HG03280 (cell line): Measurements from ENCODE around the gene BUD31.
A peak's percentile ranks its signal among the peaks of the same experiment; 100 is the strongest.
"Not testable (repeated sequence)": the region's sequence is repeated elsewhere in the genome, so short reads cannot be mapped to it uniquely, and the experiment has no call there.

Experiments
- ATAC-seq: cut with Tn5 transposase; IDR thresholded peaks from one replicate; pipeline ENCODE4 v1.9.1; 2021; ENCODE audit warnings: mild to moderate bottlenecking, moderate library complexity; ENCODE audit not compliant: unreplicated experiment

The BUD31 gene

DNA sequence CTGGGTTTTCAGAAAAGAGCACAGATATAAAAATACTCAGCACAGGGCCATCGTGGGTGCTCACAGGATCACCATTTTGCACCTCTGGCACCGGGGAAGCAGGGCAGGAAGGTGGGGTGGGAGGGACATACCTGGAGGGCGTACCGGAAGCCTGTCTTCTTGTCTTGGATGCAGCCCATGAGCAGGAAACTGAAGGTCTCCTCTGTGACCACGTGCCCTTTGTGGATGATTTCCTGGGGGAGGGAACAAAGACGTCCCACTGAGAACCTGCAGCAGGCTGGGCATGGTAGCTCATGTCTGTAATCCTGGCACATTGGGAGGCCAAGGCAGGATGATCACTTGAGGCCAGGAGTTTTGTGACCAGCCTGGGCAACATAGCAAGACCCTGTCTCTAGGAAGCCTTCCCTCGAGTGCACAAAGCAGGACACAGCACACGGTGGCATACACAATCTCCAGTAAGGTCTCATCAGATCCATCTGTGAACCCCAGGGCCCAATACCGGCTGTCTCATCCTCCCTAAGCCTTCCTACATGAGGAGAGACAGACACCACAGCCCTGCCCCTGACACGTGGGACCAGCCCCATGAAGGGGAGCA lies 20.3 kb downstream of the BUD31 start:
- no peak for ATAC-seq

DNA sequence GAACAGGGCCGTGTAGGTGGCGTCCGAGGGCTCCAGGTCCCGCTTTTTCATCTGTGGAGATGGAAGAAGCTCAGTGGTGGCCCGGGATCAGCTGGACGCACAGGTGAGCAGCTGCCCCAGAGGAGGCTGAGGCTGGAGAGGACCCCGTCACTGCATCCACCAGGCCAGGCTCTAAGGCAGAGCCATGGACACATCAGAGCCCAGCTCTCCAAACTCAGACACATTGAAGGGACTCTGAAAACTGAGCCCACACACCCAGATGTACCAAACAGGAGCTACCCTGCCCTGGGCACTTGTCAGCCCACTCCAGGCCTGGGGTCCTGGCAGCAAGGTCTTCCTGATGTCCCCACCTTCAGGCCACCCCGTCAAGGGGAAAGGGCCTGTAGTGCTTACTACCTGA lies 21.0 kb downstream of the BUD31 start:
- no peak for ATAC-seq

DNA sequence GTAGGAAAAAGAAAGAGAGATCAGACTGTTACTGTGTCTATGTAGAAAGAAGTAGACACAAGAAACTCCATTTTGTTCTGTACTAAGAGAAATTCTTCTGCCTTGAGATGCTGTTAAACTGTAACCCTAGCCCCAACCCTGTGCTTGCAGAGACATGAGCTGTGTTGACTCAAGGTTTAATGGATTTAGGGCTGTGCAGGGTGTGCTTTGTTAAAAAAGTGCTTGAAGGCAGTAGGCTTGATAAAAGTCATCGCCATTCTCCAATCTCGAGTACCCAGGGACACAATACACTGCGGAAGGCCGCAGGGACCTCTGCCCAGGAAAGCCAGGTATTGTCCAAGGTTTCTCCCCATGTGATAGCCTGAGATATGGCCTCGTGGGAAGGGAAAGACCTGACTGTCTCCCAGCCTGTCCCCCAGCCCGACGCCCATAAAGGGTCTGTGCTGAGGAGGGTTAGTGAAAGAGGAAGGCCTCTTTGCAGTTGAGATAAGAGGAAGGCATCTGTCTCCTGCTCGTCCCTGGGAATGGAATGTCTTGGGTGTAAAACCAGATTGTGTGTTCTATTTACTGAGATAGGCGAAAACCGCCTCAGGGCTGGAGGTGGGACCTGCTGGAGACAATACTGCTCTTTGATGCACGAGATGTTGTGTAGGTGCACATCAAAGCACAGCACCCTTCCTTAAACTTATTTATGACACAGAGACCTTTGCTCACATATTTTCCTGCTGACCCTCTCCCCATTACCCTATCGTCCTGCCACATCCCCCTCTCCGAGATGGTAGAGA lies 23.2 kb downstream of the BUD31 start:
- ATAC-seq, result not testable (repeated sequence)

DNA sequence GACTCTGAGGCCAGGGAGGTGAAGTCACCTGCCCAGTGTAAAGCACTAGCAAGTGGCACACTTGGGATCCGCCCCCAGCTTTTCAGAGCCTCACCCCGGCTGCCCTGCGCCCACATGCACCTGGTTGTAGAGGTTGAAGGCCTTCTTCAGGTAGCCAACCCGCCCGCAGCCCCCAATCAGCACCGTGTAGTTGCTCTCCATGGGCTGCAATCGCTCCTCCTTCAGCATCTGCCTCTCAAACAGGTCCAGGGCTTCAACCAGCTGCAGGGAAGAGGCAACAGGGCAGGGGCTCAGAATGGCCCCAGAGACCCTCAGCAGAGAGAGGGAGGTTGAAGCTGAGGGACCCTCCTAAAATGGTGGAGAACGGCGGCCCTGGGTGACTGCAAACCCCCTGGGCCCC lies 24.4 kb downstream of the BUD31 start:
- ATAC-seq, result no peak

DNA sequence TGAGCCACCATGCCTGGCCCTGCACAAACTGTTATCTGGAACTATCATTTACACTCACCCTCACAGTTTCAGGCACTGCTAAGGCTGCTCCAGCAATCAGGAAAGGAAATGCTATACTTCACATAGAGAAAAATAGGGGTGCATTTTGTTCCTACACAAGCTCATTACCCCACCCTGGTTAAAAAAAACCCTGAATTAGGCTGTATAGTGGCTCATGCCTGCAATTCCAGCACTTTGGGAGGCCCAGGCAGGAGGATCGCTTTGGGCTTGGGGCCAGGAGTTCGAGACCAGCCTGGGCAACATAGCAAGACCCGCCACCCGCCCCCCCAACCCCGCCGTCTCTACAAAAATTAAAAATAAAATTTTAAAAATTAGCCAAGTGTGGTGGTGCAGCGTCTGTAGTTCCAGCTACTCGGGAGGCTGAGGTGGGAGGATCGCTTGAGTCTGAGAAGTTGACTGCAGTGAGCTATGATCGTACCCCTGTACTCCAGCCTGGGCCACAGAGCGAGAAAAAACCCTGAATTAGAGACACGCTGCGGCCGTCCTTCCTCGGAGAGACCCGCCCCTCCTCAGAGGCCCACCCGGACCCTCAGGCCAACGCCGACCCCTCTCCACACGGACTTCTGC lies 29.3 kb downstream of the BUD31 start:
- ATAC-seq, result no peak

DNA sequence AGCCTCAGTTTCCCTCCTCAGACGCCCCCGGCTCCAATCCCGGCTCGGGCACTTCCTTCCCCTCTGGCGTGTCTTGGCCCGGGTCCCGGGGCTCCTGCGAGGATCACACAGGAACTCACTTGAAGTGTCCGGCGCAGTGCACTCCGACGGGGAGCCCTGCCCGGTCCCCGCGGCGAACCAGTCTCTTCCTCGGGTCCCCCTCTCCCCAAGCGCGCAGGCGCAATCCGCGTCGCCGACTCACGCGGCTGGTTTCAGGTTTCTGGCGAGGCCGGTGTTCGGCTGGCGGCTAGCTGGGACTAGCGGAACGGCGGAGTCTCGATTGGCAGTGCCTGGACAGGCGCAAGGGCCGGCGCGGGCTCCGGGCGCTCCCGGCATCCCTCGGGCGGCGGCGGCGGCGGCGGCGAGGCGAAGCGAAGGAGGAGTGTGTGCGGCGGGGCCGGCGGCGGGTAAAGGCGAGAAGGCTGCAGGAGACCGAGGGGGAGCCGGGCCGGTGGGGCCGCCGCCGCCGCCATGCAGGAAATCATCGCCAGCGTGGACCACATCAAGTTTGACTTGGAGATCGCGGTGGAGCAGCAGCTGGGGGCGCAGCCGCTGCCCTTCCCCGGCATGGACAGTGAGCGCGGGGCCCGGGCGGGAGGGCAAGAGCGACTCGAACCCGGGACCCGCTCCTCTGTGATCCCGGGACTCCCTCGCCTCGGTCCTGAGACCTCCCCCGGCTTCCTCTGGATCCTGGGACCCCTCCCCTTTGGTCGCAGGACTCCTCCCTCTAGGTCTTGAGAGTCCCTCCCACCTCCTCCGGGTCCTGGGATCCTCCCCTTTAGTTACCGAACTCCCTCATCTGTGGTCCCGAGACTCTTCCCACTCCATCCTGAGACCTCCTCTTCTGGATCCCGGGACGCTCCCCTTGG lies 30.1 kb downstream of the BUD31 start, which contains the start of the genes CPSF4 and PTCD1:
CPSF4 (plus strand) TSS at position 371 of the 908 bp plus-strand sequence; CDS start at position 511, 140 bp downstream.
PTCD1 (minus strand) TSS at position 226 of the 908 bp plus-strand sequence. CDS start 3,556 bp downstream, outside the sequence.
- peak; percentile 95 for ATAC-seq

DNA sequence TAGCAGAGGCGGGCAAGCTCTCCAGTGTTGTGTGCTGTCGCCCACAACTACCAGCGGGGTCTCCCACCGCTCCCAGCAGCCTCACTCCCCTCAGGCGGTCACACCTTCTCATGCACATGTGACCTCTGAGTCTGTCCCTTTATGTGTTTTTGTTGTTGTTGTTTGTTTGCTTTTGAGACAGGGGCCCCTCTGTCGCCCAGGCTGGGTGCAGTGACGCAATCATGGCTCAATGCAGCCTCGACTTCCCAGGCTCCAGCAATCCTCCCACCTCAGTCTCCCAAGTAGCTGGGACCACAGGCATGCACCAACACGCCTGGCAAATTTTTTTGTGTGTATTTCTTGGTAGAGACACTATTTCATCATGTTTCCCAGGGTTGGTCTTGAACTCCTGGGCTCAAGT lies 31.4 kb downstream of the BUD31 start:
- no peak for ATAC-seq

DNA sequence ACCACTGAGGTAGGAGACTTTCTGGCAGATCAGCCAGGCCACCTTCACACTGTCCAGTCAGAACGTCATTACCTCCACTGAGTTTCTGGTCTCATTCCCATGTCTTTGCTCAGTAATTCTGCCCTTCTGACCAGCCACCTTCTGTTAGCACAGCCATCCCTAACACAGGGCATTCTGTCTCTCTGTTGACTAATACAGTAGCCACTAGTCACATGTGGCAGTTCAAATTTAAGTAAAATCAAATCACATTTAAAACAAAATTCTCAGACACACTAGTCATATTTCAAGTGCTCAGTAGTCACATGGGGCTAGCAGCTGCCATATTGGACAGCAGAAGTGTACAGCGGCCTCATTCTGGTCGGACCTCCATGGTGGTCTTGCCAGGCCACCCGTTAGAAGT lies 37.3 kb downstream of the BUD31 start:
- ATAC-seq, result no peak

DNA sequence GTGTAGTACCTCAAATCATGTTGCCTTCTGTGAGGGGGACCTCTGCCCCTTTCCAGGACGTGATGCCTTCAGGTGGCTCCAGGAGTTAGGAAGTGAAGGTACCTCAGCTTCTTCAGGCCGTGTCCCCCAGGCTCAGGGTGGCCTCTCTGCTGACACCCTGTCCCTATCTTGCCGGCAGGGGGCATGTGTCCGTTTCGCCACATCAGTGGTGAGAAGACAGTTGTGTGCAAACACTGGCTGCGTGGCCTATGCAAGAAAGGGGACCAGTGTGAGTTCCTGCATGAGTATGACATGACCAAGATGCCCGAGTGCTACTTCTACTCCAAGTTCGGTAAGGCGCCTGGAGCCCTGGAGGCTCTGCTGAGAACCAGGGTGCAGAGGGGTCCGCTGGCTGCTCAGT lies 39.2 kb downstream of the BUD31 start:
- no peak for ATAC-seq

DNA sequence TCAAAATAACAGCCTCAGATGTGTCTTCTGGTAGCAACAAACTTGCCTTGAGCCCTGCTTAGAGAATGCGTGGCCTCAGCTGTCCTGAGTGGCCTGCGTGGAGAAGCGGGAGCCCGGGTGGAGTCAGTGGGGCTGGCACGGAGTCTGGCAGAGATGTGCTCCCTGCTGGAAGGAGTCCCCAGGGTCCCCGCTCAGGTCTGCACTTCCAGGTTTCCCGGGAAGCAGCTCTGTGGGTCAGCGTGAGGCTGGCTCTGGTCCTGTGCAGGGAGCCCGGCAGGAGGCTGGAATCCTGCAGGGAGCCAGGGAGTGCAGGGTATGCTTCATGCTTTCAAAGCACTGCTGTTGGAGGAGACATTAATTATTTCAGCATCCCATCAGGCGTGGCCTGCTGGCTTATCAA lies 40.1 kb downstream of the BUD31 start:
- no peak for ATAC-seq

DNA sequence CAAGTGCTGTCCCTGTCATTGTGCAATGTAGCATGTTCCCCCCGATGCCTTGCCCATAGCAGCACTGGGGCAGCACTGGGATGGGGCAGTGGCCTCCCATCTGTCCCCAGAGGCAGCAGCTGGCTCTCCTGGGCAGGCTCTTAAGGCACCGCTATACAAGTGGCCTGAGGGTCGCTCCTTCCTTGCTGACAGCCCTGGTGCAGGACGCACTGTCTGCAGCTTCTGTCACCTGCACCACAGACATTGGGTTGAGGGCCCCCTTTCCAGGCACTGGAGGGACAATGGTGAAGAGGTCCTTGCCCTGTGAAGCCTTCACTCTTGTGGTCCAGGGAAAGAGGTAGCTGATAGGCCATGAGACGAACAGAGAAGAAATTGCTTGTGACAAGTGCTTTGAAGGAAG lies 40.6 kb downstream of the BUD31 start:
- no peak for ATAC-seq

DNA sequence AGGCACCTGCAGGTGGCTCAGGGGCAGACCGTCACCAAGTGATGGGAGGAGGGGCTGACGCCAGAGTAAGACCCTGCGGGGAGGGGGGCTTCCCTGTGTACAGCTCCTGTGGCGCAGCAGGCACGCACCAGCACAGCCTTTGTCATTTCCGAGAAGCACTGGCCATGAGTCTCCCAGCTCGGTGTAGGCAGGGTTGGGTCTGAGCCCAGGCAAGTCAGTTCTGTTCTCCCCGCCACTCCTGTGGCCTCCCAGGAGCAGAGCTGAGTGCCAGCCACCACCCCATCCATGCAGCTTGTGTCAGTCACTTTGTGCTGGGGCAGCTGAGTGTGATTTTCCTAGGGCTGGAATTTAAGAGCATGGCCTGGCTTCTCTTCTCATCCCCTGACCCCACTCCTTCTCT lies 43.2 kb downstream of the BUD31 start:
- no peak for ATAC-seq

DNA sequence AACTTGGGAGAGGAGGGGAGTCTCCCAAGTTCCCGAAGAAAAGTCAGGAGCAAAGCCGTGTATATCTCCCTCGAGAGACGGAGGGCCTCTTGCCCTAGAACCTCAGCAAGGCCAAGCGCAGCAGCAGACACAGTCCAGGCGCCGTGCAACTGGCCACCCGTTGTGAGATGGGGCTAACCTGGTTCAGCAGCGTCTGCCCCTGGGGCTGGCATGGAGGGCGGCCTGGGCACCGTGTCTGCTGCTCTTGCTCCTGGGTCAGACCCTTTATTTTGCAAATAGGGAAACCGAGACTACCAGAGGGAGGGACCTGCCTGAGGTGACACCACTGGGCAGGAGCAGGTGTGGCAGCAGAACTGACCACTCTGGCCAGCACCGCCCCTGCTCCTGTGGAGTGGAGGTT lies 43.8 kb downstream of the BUD31 start:
- ATAC-seq, result no peak

DNA sequence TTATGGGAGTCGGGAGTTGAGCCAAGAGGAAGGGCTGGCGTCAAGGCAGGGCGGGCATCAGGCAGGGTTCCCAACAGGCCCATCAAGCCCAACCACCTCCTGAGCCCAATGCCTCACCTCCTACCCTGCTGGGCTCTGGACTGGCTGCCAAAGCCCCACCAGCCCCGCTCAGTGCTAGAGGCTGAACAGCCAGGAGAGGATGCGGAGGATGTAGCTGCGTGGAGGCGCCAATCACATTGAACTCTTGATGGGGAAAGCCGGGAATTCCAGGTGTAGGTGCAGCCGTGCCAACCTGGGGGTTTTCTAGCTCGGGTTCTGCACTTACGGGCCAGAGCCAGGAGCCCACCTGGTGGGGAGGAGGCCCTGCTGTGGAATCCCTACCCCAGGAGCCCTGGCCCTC lies 44.3 kb downstream of the BUD31 start:
- no peak for ATAC-seq

DNA sequence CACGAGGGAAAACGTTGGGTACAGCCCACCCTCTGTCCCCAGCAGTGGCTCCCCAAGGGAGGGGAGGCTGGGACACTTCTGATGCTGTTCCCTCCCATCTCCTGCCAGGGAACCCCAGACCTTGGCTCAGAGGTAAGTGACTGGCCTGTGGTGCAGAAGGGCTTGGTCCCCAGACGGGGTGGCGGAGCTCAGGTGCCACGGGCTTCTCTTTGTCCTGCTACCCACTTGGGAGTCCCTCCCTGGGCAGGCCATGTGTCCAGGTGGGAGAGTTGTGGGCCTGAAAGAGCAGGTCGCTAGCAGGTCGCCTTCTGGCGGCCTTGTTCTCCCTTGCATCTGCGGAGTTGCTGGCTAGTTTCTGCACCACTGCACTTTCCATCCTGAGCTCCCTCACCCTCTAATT lies 47.1 kb downstream of the BUD31 start:
- no peak for ATAC-seq

DNA sequence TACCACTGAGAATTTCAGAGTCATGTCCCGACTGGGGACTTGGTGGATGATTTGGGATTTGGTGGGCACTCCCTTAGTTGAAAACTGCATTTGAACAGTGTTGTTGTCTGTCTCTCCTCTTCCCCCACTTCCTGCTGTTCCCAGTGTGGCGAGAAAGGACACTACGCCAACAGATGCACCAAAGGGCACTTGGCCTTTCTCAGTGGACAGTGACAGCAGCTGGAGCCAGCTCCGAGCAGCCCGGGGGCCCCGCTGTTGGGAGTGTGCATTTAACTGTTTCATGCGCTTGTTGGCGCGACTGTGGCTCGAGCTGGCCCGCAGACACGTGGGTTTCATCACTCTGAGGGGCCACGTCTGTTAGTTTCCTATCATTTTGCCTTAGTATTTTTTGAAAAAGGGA lies 47.5 kb downstream of the BUD31 start:
- no peak for ATAC-seq

DNA sequence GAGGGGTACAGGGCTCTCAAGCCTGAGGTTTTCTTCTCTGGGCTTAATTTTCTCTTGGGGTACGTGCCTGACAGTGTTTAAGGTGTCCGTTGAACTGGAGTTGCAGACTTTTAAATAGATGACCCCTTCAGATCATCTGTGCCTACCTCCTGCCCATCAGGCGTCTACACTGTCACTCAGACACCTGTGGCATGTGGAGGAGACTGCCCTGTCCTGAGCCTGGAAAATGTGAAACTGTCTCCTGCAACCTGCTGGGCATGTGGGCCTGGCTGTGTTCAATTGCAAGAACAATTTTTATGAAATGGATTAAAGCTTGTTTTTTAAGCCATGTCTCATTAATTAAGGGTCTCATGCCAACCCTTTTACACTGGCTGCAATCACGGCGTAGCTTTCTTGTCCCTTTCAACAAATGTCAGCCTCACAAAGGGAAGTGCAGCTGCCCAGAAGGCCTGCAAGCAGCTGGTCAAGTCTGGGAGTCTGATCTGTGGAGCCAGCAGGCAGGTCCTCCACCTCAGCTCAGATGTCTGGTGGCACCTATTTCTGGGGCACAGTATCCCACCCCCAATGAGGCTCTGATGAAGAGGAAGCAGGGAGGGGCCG lies 48.4 kb downstream of the BUD31 start:
- ATAC-seq, result no peak

DNA sequence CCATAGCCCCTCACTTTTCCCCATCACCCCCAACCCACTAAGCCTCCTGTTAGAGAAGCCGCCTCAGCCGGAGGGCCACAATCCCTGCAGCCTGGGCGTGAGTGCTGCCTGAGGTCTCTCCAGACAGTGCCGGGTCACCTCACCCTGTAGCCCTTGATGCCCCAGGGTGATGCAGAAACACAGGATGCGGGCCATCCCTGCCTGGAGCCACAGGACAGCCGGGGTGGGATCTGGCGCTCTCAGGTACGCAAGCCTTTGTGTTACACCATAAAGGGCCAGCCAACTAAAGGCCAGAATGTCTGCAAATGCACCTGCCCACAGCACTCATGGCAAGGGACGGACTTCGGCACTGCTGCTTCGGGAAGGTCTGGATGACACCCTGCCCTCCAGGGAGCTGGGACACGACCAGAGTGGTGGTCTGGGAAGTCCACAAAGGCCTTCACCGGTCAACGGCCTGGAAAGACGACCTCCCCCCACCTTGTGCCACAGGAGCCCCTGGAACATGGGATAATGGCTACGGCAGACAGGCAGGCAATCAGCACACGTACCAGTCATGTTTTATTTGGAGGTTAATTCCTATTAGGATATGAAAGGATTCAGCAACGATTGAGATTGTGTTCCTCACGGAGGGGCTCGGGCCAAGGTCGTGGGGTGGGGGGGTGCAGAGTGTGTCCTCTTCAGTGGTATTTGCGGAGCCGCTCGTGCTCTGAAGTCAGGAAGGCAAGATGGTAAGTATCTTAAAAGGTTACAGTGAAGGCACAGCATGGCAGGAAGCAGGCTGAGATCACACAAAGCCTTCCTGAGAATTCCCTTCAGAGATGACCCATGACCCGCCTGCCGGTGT lies 49.1 kb downstream of the BUD31 start:
- no peak for ATAC-seq

DNA sequence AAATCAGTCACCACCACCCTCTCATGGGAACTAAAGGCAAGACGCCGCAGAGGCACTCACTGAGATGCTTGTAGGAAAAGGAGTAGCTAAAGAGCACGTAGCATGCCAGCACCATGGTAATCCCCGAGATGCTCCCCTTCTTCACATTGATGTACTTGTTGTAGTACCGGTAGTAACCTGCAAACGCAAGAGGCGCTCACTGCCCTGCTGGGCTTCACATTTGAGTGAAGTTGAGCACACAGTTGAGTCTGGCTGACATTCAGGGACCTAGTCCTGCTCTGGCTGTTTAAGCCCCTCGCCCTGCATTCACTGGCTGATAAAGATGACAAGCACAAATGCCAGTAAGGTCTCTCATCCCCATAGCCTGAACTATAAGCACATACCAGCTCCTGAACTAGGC lies 50.3 kb downstream of the BUD31 start:
- ATAC-seq, result no peak

DNA sequence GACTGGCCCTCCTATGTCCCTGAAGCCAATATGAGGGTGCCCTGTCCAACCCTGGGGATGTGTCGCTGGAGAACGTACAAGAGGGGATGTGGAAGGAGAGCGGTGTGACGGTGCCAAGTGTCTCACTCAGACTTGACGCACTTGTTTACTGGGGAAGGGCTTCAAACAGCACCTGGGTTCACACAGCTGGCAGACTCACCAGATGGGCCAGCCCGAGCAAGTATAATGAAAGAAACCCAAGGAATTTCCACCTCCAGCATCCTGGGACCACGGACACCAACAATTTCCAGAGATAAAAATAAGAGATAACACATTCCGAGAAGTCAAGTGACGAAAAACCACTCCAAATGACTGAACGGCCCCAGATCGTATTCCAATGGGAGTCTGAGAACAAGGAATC lies 51.9 kb downstream of the BUD31 start:
- no peak for ATAC-seq
